ENCODE results near the gene ADIPOR2.
A peak's percentile ranks its signal among the peaks of the same experiment; 100 is the strongest.

The ADIPOR2 gene

GRCh38 chr12:1777798-1778197 is 86.9 kb downstream of the ADIPOR2 start:
- no peak for DNase-seq

DNA sequence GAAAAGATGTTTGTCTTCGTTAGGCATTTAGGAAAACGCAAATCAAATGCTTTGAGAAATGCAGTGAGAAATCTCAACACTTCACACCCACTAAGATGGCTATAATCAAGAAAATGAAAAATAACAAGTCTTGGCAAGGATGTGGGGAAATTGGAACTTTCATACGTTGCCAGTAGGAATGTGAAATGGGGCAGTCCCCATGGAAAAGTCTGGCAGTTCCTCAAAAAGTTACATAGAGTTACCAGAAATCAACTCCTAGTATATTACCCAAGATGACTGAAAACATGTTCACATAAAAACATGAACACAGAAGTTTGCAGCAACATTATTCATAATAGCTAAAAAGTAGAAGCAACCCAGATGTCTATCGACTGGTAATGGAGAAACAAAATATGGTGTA is 88.0 kb downstream of the ADIPOR2 start:
- no peak for DNase-seq

GRCh38 chr12:1779783-1780182 is 88.9 kb downstream of the ADIPOR2 start:
- DNase-seq: no peak

DNA sequence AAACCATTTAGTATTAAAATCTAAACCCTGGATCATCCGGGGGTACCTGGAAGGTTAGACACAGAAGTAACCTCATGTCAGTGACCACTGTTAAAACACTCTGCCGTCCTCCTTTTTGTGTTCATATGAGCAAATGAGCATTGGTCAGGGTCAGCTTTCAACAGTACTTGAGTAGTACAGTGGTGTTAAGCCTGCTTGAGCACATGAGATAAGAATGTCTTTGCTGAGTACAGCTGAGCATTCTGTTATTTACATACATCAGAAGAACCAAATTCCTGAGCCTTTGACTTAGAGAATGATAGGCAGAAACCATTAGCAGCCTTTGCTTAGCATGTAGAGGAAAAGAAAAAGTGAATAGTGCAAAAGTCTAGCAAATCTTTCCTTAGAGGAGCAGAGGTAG is 90.9 kb downstream of the ADIPOR2 start:
- no peak for DNase-seq

DNA sequence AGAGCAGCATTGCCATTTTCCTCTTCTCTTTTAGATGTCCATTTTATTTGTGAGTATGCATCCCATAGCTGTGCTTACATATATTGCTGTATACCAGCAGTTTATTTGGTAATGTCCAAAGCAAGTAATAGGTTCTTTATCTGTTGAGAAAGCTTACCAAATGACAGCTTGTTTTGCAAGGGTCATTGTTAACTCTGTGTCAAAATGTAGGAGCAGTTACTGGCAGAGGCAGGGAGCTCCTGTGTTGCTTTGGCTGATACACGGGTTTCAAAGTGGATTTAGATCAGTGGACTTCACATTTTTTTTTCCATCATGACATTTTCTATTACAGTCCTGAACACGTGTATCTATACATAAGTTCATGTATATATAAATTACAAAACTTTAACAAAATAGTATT is 91.3 kb downstream of the ADIPOR2 start:
- DNase-seq: no peak

GRCh38 chr12:1787714-1788113 is 96.8 kb downstream of the ADIPOR2 start:
- no peak for DNase-seq

DNA sequence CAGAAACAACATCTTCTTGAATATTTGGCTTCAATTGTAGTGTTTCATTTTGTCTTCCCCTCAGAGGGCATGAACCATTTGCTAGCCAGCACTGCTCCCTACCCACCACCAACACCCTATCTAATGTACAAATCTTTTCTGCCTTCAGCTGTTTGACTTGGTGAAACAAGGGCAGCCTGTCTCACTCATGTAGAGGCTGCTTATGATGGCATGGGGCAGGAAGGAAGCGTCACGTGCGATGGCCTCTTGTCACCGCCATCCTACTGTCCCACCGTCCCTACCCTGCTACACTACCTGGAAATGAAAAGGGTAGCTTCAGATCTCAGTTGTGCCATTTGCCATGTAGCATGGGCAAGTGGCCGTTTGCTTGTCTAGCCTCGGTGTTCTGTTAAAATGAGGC is 99.6 kb downstream of the ADIPOR2 start:
- no peak for DNase-seq

GRCh38 chr12:1791104-1791841 is 100.4 kb downstream of the ADIPOR2 start:
- DNase-seq: peak; percentile 69 to 71

- no peak for DNase-seq
Measured at GRCh38 chr12:1792406-1792805, 101.5 kb downstream of the ADIPOR2 start.

GRCh38 chr12:1793426-1794210 is 102.7 kb downstream of the ADIPOR2 start:
- DNase-seq: no peak

GRCh38 chr12:1794440-1795090 is 103.7 kb downstream of the ADIPOR2 start:
- DNase-seq: no peak

DNA sequence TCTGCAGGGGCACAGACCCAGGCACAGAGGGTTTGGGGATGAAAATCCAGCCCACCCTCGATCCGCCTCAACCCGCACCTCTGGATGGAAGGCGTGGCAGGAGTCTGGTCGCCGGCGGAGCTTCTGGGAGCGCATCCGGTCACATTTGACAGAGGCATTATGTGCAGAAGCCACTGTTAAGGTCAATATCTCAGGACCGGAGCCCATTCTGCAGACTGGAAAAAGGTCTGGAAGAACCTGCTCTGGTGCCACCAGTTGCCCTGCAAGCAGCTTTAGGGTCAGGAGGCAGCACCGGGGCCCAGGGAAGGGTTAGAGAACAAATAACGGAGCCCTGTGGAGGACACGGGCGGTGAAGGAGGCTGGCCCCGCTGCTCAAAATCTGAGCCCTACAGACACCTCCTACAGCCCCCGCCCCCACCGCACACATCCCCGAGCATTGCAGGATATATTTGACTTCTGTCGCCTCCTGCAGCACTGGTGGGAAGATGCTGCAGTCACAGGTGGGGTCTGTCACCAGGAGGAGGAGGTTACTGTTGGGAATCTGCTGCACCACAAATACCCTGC is 104.4 kb downstream of the ADIPOR2 start:
- peak in 1 of 2 experiments; percentile 15 for DNase-seq

DNA sequence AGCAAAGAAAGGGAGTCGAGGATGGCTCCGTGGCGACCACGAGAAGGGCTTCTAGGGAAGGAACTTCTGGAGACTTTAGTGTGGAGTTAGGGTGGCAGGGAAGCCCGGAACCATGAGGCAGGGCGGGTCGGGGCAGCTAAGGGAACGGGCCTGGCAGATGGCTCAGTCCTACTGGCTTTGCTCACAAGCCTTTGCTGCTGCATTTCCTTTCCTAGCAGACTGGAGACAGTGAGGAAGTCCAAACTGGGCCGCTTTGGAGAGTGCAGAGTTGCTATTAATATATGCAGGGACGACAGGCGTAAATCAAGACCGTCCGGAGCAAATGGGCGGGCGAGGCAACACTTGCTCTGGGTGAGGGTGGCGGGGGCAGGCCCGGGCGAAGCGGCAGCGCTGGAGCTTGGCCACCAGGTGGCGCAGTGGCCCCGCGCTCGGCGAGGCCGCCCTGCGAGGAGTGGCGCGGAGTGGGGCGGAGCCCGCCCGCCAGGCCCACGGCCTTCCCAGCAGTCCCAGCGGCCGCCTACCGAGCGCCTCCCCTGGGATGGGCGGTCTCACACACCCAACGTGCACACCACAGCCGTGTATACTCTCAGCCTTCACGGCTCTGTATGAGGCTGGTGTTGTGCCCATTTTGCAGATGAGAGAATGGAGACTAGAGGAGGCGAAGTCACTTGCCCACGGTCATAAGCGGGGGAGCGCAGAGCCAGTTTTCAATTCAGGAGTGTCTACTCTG is 105.1 kb downstream of the ADIPOR2 start:
- DNase-seq: peak; percentile 95 to 97

DNA sequence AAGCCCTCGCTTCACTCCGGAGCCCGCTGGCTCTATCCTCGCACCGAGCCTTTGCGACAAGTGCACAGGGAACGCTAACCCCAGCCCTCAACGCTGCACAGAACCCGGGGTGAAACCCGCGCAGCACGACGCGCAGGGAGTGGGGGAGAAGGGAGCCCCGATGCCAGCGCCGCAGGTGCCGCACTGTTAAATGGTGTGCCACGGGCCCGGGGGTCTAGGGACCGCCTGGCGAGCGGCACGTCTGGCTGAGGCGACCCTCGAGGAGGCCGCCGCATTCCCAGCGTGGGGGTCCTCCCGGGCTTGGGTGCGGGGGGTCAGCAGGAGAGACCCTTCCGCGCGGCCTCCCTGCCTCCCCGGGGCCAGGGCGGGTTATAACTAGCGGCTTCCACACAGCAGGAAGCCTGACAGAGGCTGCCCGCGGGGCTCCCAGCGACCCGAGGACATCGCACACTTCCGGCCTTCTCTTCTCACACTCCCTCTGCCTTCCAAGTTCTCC is 105.7 kb downstream of the ADIPOR2 start:
- DNase-seq: peak; percentile 66 to 73

DNA sequence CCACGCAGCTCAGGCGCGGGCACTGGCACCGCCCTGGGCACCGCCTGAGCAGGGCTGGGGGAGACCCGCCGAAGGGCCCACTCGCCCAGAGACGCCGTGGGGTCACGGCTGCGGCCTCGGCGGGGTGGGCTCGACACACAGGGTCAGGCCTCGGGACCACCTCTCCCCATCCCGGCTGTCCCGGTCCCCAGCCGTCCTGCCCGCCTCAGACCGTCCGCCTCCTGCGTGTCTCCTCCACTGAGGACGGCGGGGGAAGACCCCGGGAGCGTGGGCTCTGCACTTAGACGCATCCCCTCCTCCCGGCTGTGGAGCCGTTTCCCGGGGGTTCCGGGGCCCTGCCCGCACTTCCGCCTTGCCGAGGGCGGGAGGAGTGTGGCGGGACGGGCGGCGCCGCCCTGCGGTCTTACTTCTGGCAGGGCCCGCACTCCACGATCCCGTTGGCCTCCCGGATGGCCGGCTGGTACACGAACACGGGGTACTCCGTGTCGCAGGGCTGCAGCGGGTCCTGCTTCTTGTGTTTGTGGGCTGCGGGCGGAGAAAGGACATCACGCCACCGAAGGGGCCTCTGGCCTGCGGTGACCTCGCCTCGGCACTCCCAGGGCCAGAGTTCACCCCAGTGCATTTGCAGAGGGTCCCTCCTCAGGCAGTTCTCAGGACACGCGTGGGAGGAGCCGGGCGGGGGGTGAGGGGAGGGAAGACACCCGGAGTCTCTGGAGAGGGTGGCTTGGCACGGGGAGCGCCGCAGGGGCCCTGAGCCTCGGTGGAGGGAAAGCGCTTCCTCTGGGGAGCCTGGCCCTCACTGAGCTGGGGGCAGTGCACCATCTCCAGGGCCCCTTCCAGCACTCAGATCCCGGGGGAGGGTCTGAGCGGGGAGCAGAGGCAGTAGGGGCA is 106.4 kb downstream of the ADIPOR2 start:
- peak; percentile 77 to 80 for DNase-seq

DNA sequence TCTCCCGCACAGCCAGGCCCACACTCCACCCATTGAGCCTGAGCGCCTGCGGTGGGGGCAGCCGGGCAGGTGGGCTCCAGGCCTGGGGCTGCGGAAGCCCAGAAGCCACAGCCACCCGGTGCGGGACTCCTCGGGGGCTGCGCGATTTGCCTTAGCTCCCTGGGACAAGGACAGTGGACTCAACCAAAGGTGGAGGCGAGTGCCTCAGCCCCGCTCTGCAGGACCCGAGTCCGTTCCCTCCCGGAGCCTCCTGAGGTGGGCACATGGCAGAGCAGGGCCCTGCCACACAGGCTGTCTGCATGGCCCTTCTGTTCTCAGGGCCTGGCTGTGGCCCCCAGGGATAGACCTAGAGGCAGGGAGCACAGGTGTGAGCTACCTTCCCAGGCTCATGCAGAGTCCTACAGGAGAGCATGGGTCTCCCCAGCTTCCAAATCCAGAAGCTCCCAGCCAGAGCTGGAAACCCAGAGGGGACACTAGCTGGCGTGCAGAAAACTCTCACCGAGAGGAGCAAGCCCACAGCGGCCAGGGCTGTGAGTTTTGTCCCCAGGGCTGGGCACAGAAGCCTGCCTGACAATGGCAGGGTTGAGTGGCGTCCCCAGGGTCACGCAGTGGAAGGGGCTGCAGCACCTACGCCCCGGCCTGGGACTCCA is 107.2 kb downstream of the ADIPOR2 start:
- peak; percentile 22 to 29 for DNase-seq

DNA sequence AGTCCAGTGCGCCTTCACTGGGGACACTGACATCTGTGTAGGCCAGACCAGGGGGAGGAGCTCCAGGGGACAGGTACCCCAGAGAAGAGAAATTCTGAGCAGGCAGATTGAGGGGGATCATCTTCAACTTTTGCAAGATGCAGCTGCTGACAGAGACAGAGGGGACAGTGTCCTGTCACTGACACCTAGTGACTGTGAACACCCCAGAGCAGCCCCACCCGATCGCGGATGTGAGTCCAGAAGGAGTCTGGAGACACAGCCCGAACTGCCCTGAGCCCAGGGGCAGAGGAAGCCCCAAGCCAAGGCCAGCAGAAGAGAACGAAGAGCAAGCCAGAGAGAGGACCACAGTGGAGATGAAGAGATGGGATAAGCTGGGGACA is 107.8 kb downstream of the ADIPOR2 start:
- no peak for DNase-seq

DNA sequence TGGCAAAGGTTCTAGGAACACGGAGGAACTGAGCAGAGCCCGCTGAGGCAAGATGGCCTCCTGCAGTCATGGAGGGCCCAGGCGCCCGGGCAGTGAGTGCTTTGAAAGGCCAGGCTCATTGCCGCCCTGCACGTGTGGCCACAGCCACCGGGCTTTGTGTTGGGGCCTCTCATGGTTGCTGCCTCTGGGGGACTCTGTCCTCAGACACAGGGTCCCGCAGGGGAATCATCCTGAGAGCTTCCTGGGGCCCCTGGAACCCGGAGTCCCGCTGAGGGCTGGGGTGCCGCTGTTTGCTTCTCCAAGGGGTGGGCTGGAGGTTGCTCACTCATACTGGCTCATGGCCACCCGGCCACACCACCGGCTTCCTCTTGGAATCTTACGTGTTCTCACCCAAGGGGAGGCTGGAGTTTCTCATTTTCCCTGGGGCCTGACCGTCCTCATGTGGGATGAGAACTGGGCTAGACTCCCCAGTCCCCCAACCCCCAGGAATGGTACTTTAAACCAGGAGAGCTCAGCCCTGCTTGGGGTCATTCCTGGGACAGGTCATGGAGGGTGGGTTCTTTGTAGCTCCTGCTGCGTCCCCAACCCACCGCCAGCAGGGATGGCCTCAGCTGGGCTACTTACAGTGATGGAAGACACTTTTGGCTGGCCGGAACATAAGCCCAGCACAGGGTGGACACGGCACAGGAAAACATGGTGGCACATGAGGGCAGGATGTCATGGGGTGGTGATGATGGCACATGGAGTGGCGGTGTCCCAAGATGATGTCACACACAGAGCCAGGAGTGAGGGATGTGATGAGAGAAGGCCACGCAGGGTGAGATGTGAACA is 108.4 kb downstream of the ADIPOR2 start:
- peak; percentile 12 to 14 for DNase-seq

DNA sequence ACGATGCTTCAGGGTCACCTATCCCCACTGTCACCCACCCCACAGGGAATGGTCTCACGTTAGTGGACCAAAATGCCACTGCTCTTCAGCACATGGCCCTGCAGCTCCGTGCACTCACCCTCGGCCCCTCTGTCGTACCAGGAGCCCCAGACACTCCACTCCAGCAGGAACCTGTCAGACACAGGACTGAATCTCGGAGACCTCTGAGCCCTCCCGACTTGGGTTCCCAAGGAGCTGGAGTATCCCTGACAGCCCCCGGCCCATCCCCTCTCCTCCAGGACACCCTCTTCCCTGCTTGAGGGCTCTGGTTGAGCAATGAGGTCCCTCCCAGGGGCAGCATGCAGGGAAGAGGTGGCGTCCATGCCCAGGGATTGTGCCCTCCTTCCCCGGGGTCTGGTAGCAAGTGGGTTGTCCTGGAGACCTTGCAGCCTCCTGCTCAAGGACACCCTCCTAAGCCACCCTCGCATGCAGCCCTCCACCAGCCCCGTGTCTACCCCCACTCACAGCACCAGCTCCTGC is 109.1 kb downstream of the ADIPOR2 start:
- DNase-seq: peak; percentile 13 to 15
